ENCODE measurements around the gene TET1. TPM values are rescaled to one million over a fixed set of nuclear protein-coding genes. Genes with fewer than 3 reads are reported as not detected.

The TET1 gene
- total RNA-seq, 1 donor from 2014 or later: 3.2 TPM

DNA sequence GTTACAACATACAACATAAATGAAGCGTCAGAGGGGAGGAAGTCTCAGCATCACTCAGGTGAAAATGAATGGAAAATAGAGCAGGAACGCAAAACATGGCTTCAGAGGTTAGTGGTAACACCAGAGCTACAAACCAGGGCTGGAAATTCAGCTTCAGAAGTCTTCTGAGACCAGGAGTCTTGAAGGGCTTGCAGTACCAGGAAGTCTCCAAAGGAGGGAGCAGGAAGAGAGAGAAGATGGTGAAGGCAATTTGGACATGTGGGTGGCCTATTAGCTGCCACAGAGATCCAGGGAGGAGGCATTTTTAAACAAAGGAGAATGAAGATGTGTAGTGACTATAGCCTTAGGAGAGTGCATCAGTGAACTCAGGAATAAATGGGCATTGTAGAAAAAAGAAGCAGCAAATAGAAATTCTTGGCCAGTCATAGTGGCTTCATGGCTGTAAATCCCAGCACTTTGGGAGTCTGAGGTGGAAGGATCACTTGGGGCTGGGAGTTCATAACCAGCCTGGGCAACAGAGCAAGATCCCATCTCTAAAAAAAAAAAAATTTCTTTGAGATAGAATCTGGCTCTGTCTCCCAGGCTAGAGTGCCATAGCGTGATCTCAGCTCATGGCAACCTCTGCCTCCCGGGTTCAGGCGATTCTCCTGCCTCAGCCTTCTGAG is 9.3 kb upstream of the TET1 start:
- H3K4me1 ChIP-seq: no peaks in the 10 kb centered on the region
- no peak for DNase-seq (ENCODE audit: extremely low spot score in 2 of 2)
- H3K4me3 ChIP-seq: no peak overlapping the region
- H3K27ac ChIP-seq: no peak overlapping the region
- no peaks in the 10 kb centered on the region for H3K36me3 ChIP-seq
- H3K27me3 ChIP-seq: no peaks in the 10 kb centered on the region
- intact Hi-C loops (cut with DNase I): no loop called here
- TF ChIP-seq, protein P1, sequence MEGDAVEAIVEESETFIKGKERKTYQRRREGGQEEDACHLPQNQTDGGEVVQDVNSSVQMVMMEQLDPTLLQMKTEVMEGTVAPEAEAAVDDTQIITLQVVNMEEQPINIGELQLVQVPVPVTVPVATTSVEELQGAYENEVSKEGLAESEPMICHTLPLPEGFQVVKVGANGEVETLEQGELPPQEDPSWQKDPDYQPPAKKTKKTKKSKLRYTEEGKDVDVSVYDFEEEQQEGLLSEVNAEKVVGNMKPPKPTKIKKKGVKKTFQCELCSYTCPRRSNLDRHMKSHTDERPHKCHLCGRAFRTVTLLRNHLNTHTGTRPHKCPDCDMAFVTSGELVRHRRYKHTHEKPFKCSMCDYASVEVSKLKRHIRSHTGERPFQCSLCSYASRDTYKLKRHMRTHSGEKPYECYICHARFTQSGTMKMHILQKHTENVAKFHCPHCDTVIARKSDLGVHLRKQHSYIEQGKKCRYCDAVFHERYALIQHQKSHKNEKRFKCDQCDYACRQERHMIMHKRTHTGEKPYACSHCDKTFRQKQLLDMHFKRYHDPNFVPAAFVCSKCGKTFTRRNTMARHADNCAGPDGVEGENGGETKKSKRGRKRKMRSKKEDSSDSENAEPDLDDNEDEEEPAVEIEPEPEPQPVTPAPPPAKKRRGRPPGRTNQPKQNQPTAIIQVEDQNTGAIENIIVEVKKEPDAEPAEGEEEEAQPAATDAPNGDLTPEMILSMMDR (IDR thresholded peaks at IDR 0.05): peak; percentile 36 to 75 (median 56)
- no peak for TF ChIP-seq POLR2A (IDR thresholded peaks at IDR 0.05)
- no peaks in the 10 kb centered on the region for H3K9me3 ChIP-seq

DNA sequence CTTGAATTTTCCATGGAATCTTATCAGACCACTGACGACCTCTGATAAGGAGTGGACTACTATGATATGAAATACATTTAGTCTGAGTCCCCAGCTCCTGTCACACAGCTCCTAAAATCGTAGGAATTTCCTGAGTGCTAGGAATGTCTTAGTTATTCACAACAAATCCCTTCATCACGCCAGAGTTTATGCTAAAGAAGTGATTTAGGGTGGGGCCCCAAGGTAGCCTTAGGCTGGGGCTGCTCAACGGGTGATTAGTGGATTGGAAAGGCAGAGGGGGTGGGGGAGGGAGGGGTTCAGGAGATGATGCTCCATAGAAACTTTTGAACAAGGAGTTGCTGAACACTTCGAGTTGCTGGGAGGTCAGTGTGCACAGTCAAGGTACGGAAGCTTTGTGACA is 7.0 kb upstream of the TET1 start:
- no peaks in the 10 kb centered on the region for H3K36me3 ChIP-seq
- intact Hi-C loops (cut with DNase I): no loop called here
- no peak overlapping the region for H3K27ac ChIP-seq
- no peak overlapping the region for H3K4me3 ChIP-seq
- DNase-seq (ENCODE audit: extremely low spot score in 2 of 2): no peak
- no peak for TF ChIP-seq POLR2AphosphoS5 (IDR thresholded peaks at IDR 0.05; ENCODE audit: insufficient read depth in 1 of 2, low read depth in 1 of 2)
- no peak for TF ChIP-seq POLR2A (IDR thresholded peaks at IDR 0.05)
- TF ChIP-seq, protein P1 (IDR thresholded peaks at IDR 0.05): no peak
- no peaks in the 10 kb centered on the region for H3K27me3 ChIP-seq
- no peaks in the 10 kb centered on the region for H3K4me1 ChIP-seq
- H3K9me3 ChIP-seq: no peaks in the 10 kb centered on the region

DNA sequence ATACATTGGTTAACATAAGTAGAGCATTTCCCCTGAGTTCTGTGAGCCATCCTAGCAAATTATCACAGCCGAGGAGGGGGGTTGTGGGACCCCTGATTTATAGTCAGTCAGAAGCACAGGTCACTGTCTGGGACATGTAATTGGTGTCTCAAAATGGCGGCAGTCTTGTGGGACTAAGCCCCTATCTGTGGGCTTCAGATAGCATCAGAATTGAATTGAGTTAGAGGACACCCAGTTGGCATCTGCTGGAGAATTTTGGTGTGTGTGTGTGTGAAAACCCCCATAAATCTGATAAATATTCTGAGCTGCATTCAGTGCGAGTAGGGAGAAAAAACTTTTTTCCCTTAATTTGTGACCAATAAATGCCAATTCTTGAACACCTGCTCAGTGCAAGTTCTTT is 6.5 kb upstream of the TET1 start:
- Histone ChIP-seq H3K4me1 (no peaks in the 10 kb centered on the region), H3K27ac (no peak overlapping the region), H3K36me3 (no peaks in the 10 kb centered on the region), H3K9me3 (no peaks in the 10 kb centered on the region), H3K4me3 (no peak overlapping the region), H3K27me3 (no peaks in the 10 kb centered on the region)
- no peak for DNase-seq (ENCODE audit: extremely low spot score in 2 of 2)
- no peak for TF ChIP-seq POLR2A (IDR thresholded peaks at IDR 0.05)
- TF ChIP-seq POLR2AphosphoS5 (IDR thresholded peaks at IDR 0.05; ENCODE audit: insufficient read depth in 1 of 2, low read depth in 1 of 2): no peak
- TF ChIP-seq, protein P1 (IDR thresholded peaks at IDR 0.05): no peak
- intact Hi-C loops (cut with DNase I): no loop called here

DNA sequence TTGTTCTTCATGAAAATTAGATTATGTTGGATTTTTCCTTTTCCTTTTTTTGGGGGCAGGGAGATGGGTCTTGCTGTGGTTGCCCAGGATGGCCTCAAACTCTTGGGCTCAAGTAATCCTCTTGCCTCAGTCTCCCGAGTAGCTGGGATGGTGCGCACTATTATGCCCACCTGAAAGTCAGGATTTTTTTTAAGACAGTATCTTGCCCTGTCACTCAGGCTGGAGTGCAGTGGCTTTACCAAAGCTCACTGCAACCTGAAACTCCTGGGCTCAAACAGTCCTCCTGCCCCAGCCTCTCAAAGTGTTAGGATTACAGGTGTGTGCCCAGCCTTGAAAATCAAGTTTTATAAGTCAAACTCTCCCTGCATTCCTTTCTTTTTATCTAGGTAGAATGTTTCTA is 1.7 kb upstream of the TET1 start:
- Histone ChIP-seq H3K4me1 (peaks cover 36% of the 10 kb centered on the region), H3K27me3 (no peaks in the 10 kb centered on the region), H3K9me3 (no peaks in the 10 kb centered on the region), H3K4me3 (no peak overlapping the region), H3K27ac (no peak overlapping the region), H3K36me3 (no peaks in the 10 kb centered on the region)
- intact Hi-C loops (cut with DNase I): no loop called here
- no peak for DNase-seq (ENCODE audit: extremely low spot score in 2 of 2)
- TF ChIP-seq POLR2A (IDR thresholded peaks at IDR 0.05) (no peak), POLR2AphosphoS5 (IDR thresholded peaks at IDR 0.05; ENCODE audit: insufficient read depth in 1 of 2, low read depth in 1 of 2) (no peak)
- TF ChIP-seq, protein P1 (IDR thresholded peaks at IDR 0.05): no peak

DNA sequence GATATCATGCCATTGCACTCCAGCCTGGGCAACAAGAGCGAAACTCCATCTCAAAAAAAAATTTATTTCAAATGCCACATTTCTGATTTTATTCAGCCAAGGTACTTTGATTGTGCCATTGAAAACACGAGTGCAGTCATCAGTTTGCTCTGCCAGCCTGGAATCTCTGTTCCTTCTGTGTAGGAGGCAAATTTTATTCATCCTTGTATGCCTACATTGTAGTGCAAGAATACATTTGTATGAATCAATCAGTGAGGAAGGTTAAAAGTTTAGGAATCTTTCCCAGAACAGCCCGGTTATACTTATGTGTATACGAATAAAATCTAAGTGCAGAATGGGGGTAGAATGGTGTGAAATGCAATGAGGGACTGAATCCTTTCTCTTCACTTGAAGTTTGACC is 886 bp upstream of the TET1 start:
- no peaks in the 10 kb centered on the region for H3K36me3 ChIP-seq
- H3K4me3 ChIP-seq: peak overlapping the region in 1 of 2 donors; percentile 84
- H3K9me3 ChIP-seq: no peaks in the 10 kb centered on the region
- peaks cover 37% of the 10 kb centered on the region for H3K4me1 ChIP-seq
- no peak overlapping the region for H3K27ac ChIP-seq
- no peaks in the 10 kb centered on the region for H3K27me3 ChIP-seq
- TF ChIP-seq, protein P1 (IDR thresholded peaks at IDR 0.05): no peak
- TF ChIP-seq POLR2AphosphoS5 (IDR thresholded peaks at IDR 0.05; ENCODE audit: insufficient read depth in 1 of 2, low read depth in 1 of 2) (no peak), POLR2A (IDR thresholded peaks at IDR 0.05) (no peak)
- DNase-seq (ENCODE audit: extremely low spot score in 2 of 2): no peak
- intact Hi-C loops (cut with DNase I): no loop called here
